HCT116 (cell line): ENCODE results near the gene INSL6. TPM values are rescaled to one million over a fixed set of nuclear protein-coding genes. Genes with fewer than 3 reads are reported as not detected.

Source experiments
- ATAC-seq: fragments of 200-7000 bp; cut with Tn5 transposase; 2 replicates; pipeline ENCODE4 v1.9.1; 2020; ENCODE audit warnings: mild to moderate bottlenecking, moderate library complexity
- BruUV-seq: library from RNA; stranded (reverse); fragments of 400-500 nt; replicated peaks from 2 replicates; lab custom pipeline; 2021; lab: Mats Ljungman, UMichigan
- CTCF ChIA-PET: fragments of 300-600 bp; sonication (Branson Sonifier 250); formaldehyde crosslinking; loops from one replicate; lab custom pipeline; 2021; ENCODE audit warnings: antibody characterized with exemption; lab: Charles Lee
- POLR2A ChIA-PET: fragments of 300-600, 350-600 bp; sonication (Branson Sonifier 250); formaldehyde crosslinking; loops from one replicate; lab custom pipeline; 2021; ENCODE audit warnings: antibody characterized with exemption; lab: Charles Lee
- RAD21 ChIA-PET, 2 experiments: fragments of 300-600 bp; sonication (Branson Sonifier 250); formaldehyde crosslinking; loops; one replicate each; lab custom pipeline; 2023; ENCODE audit warnings: low total read pairs in 2 of 2; ENCODE audit not compliant: uncharacterized antibody in 2 of 2, unreplicated experiment in 2 of 2, low non-redundant PET in 1 of 2; lab: Charles Lee
- DNase-seq: peaks from one replicate; pipeline ENCODE4 v3.0.0-alpha.2; 2010; ENCODE audit warnings: low read depth, low spot score
- H2AFZ ChIP-seq: fragments of 200-600 bp; shearing (Covaris generic), sonication (generic); 2 replicates; pipeline ENCODE4 v1.6.1; 2017; ENCODE audit warnings: low read depth, mixed run types, mixed read lengths, antibody characterized with exemption, low read length; ENCODE audit not compliant: poor library complexity, severe bottlenecking
- H3K27ac ChIP-seq: 2 replicates; pipeline ENCODE4 v1.5.1; 2012; ENCODE audit warnings: low read depth, low read length
- H3K27me3 ChIP-seq: fragments of 200-600 bp; sonication (generic); 2 replicates; pipeline ENCODE4 v1.6.1; 2016; ENCODE audit warnings: mixed run types, low read length, mixed read lengths; ENCODE audit not compliant: insufficient read depth
- H3K36me3 ChIP-seq, 2 experiments: fragments of 200-500 bp in 1 of 2; fragments of 200-600 bp in 1 of 2; sonication (Bioruptor generic) in 1 of 2; sonication (generic) in 1 of 2; 2 replicates each; pipeline versions ENCODE4 v1.5.1 to v1.6.1; 2014 to 2016; ENCODE audit warnings: low read length in 2 of 2, inconsistent platforms in 1 of 2, mixed read lengths in 1 of 2, mixed run types in 1 of 2; ENCODE audit not compliant: insufficient read depth in 2 of 2, control insufficient read depth in 1 of 2
- H3K4me1 ChIP-seq, 2 experiments: fragments of 200-600 bp in 1 of 2; sonication (generic) in 1 of 2; 2 replicates each; pipeline versions ENCODE4 v1.5.1 to v1.6.1; 2012 to 2017; ENCODE audit warnings: low read length in 2 of 2, inconsistent platforms in 1 of 2, mild to moderate bottlenecking in 1 of 2, mixed read lengths in 1 of 2, mixed run types in 1 of 2, moderate library complexity in 1 of 2; ENCODE audit not compliant: insufficient read depth in 2 of 2, control insufficient read depth in 1 of 2
- H3K4me2 ChIP-seq: fragments of 200-600 bp; sonication (generic); 2 replicates; pipeline ENCODE4 v1.6.1; 2017; ENCODE audit warnings: mixed run types, low read length, mixed read lengths
- H3K4me3 ChIP-seq, 2 experiments: fragments of 200-600 bp in 1 of 2; sonication (generic) in 1 of 2; replicated peaks in 1 of 2; 2 replicates each; pipeline ENCODE4 v1.5.1; 2011 to 2016; ENCODE audit warnings: low read length in 2 of 2, control low read depth in 1 of 2, low read depth in 1 of 2, mild to moderate bottlenecking in 1 of 2, mixed read lengths in 1 of 2, mixed run types in 1 of 2
- H3K79me2 ChIP-seq: fragments of 200-600 bp; sonication (generic); 2 replicates; pipeline ENCODE4 v1.6.1; 2017; ENCODE audit warnings: mild to moderate bottlenecking, mixed run types, low read length, moderate library complexity, mixed read lengths; ENCODE audit not compliant: insufficient read depth
- H3K9ac ChIP-seq: fragments of 200-600 bp; sonication (generic); 2 replicates; pipeline ENCODE4 v1.6.1; 2016; ENCODE audit warnings: low read length, mixed read lengths
- H3K9me2 ChIP-seq: fragments of 200-600 bp; sonication (generic), shearing (Covaris generic); 2 replicates; pipeline ENCODE4 v1.6.1; 2017; ENCODE audit warnings: mixed run types, mild to moderate bottlenecking, moderate library complexity; ENCODE audit not compliant: insufficient read depth
- H3K9me3 ChIP-seq, 2 experiments: fragments of 200-500 bp in 1 of 2; fragments of 200-600 bp in 1 of 2; sonication (Bioruptor generic) in 1 of 2; sonication (generic) in 1 of 2; 2 replicates each; pipeline ENCODE4 v1.6.1; 2014 to 2017; ENCODE audit warnings: low read length in 2 of 2, mixed read lengths in 2 of 2, inconsistent platforms in 1 of 2, low read depth in 1 of 2, mild to moderate bottlenecking in 1 of 2, mixed run types in 1 of 2, moderate library complexity in 1 of 2; ENCODE audit not compliant: control insufficient read depth in 1 of 2, insufficient read depth in 1 of 2
- H4K20me1 ChIP-seq: fragments of 200-600 bp; sonication (generic), shearing (Covaris generic); 2 replicates; pipeline ENCODE4 v1.6.1; 2017; ENCODE audit warnings: mixed run types, mild to moderate bottlenecking, moderate library complexity; ENCODE audit not compliant: insufficient read depth
- CEBPB ChIP-seq: IDR thresholded peaks from 2 replicates; pipeline ENCODE4 v1.6.1; 2012; ENCODE audit warnings: low read depth
- CTCF ChIP-seq, 3 experiments: fragments of 200-600 bp in 1 of 3; sonication (generic) in 1 of 3; IDR thresholded peaks in 2 of 3; conservative IDR thresholded peaks in 1 of 3; 2 replicates each; pipeline ENCODE4 v1.5.1; 2012 to 2017; ENCODE audit warnings: low read depth in 2 of 3, low read length in 2 of 3, antibody characterized with exemption in 1 of 3, borderline replicate concordance in 1 of 3, control low read depth in 1 of 3, mild to moderate bottlenecking in 1 of 3, mixed read lengths in 1 of 3, mixed run types in 1 of 3, moderate library complexity in 1 of 3; ENCODE audit not compliant: insufficient read depth in 1 of 3
- EGR1 ChIP-seq: IDR thresholded peaks from 2 replicates; pipeline ENCODE4 v1.6.1; 2012; ENCODE audit warnings: low read depth
- ELF1 ChIP-seq: IDR thresholded peaks from 2 replicates; pipeline ENCODE4 v1.6.1; 2012; ENCODE audit warnings: low read depth, borderline replicate concordance
- FOSL1 ChIP-seq: IDR thresholded peaks from 2 replicates; pipeline ENCODE4 v1.6.1; 2012; ENCODE audit warnings: low read depth
- POLR2AphosphoS5 ChIP-seq: IDR thresholded peaks from 2 replicates; pipeline ENCODE4 v1.6.1; 2011; ENCODE audit warnings: mild to moderate bottlenecking, low read depth, low read length, moderate library complexity
- YY1 ChIP-seq: IDR thresholded peaks from 2 replicates; pipeline ENCODE4 v1.6.1; 2011; ENCODE audit warnings: low read length, low read depth, moderate library complexity, mild to moderate bottlenecking; ENCODE audit not compliant: insufficient replicate concordance; ENCODE audit errors: extremely low read depth
- ZFX ChIP-seq: fragments of 450-650 bp; IDR thresholded peaks from 2 replicates; pipeline ENCODE4 v1.6.1; 2017
- intact Hi-C: fragments of 100-400 bp; cut with micrococcal nuclease; formaldehyde crosslinking; loops from 2 replicates; pipeline ENCODE4 v1.10.0; 2022
- total RNA-seq: library from RNA; stranded (reverse); gene quantifications from one replicate; pipeline ENCODE4 v1.2.1, GENCODE V29; 2021; ENCODE audit not compliant: unreplicated experiment
- TF ChIP-seq, protein P1 (sequence below): IDR thresholded peaks from 2 replicates; pipeline ENCODE4 v1.6.1; 2011; ENCODE audit warnings: mild to moderate bottlenecking, low read length, moderate library complexity; ENCODE audit not compliant: insufficient replicate concordance; ENCODE audit errors: extremely low read depth

The INSL6 gene
- total RNA-seq, 1 experiment from 2014 or later = not detected

GRCh38 chr9:5140151-5140550 is 45.3 kb downstream of the INSL6 start:
- POLR2A ChIA-PET = no interaction called here
- no peaks in the 10 kb centered on the region for H4K20me1 ChIP-seq
- H3K27ac ChIP-seq = no peak overlapping the region
- no peak overlapping the region for H3K4me2 ChIP-seq
- H3K4me3 ChIP-seq = no peak overlapping the region
- H3K27me3 ChIP-seq = no peaks in the 10 kb centered on the region
- H3K9me3 ChIP-seq = no peaks in the 10 kb centered on the region
- no peaks in the 10 kb centered on the region for H3K36me3 ChIP-seq
- H2AFZ ChIP-seq = no peak overlapping the region
- CTCF ChIA-PET = no interaction called here
- TF ChIP-seq YY1 (no peak), FOSL1 (no peak), CEBPB (no peak), CTCF (IDR thresholded peaks at IDR 0.05 in 2 of 3, conservative IDR thresholded peaks at IDR 0.05 in 1 of 3; ENCODE audit: borderline replicate concordance in 1 of 3, insufficient read depth in 1 of 3, low read depth in 2 of 3, low read length in 2 of 3) (no peak), ZFX (no peak), EGR1 (no peak), ELF1 (no peak), POLR2AphosphoS5 (no peak)
- TF ChIP-seq, protein P1, sequence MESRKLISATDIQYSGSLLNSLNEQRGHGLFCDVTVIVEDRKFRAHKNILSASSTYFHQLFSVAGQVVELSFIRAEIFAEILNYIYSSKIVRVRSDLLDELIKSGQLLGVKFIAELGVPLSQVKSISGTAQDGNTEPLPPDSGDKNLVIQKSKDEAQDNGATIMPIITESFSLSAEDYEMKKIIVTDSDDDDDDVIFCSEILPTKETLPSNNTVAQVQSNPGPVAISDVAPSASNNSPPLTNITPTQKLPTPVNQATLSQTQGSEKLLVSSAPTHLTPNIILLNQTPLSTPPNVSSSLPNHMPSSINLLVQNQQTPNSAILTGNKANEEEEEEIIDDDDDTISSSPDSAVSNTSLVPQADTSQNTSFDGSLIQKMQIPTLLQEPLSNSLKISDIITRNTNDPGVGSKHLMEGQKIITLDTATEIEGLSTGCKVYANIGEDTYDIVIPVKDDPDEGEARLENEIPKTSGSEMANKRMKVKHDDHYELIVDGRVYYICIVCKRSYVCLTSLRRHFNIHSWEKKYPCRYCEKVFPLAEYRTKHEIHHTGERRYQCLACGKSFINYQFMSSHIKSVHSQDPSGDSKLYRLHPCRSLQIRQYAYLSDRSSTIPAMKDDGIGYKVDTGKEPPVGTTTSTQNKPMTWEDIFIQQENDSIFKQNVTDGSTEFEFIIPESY = no peak
- H3K9ac ChIP-seq = no peak overlapping the region
- BruUV-seq = no TSS peak
- no peaks in the 10 kb centered on the region for H3K9me2 ChIP-seq
- no peaks in the 10 kb centered on the region for H3K4me1 ChIP-seq
- DNase-seq (no peak), ATAC-seq (no peak)
- RAD21 ChIA-PET = no interaction called here
- intact Hi-C loops = no loop called here
- no peaks in the 10 kb centered on the region for H3K79me2 ChIP-seq
